ACC112 (cell line): ENCODE results near the gene DEPDC4.
A peak's percentile ranks its signal among the peaks of the same experiment; 100 is the strongest.
"Not testable (repeated sequence)": the region's sequence is repeated elsewhere in the genome, so short reads cannot be mapped to it uniquely, and the experiment has no call there.

Experiments
- H2AFZ ChIP-seq: fragments of 200-600 bp; sonication (generic); one replicate; pipeline ENCODE4 v1.6.0; 2017; ENCODE audit warnings: antibody characterized with exemption, low read length; ENCODE audit not compliant: unreplicated experiment
- H3K27ac ChIP-seq: fragments of 200-600 bp; sonication (generic); 2 replicates; pipeline ENCODE4 v1.5.1; 2014; ENCODE audit warnings: low read depth, mild to moderate bottlenecking, antibody characterized with exemption, low read length, moderate library complexity
- H3K27me3 ChIP-seq: fragments of 200-600 bp; sonication (generic); 2 replicates; pipeline ENCODE4 v1.6.1; 2014; ENCODE audit warnings: mild to moderate bottlenecking, antibody characterized with exemption, low read length, moderate library complexity, mixed read lengths; ENCODE audit not compliant: insufficient read depth
- H3K36me3 ChIP-seq: fragments of 200-600 bp; sonication (generic); 2 replicates; pipeline ENCODE4 v1.6.1; 2016; ENCODE audit warnings: mild to moderate bottlenecking, antibody characterized with exemption, low read length, moderate library complexity, mixed read lengths; ENCODE audit not compliant: insufficient read depth
- H3K4me1 ChIP-seq: fragments of 200-600 bp; sonication (generic); one replicate; pipeline ENCODE4 v1.6.1; 2016; ENCODE audit warnings: low read length, mixed read lengths; ENCODE audit not compliant: insufficient read depth, unreplicated experiment, control insufficient read depth
- H3K4me3 ChIP-seq: fragments of 200-600 bp; sonication (generic); 2 replicates; pipeline ENCODE4 v1.5.1; 2014; ENCODE audit warnings: mild to moderate bottlenecking, low read depth, low read length
- H3K79me2 ChIP-seq: fragments of 200-600 bp; sonication (generic); one replicate; pipeline ENCODE4 v1.6.0; 2016; ENCODE audit warnings: low read length; ENCODE audit not compliant: control insufficient read depth, unreplicated experiment, insufficient read depth

Gene DEPDC4

DNA sequence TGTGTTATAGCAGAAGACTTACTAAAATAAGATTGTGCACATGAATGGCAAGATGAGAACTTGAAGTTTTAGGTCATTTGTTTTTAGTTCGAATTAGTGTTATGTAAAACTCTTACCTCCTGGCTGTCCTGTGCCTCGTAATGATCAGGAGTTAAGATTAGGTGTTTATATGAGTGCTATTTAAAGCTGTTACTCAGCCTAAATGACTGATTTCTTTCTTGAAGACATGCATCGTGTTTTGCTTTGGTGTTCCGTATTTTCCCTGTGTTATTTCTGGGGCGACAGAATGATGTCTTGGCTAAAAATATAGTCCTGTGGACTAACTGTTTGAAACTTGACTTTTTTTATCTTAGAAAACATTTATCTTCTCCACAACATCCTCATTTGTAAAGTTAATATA lies 22.2 kb upstream of the DEPDC4 start:
- no peak overlapping the region for H3K27ac ChIP-seq
- H3K27me3 ChIP-seq = no peaks in the 10 kb centered on the region
- no peaks in the 10 kb centered on the region for H3K4me1 ChIP-seq
- H3K79me2 ChIP-seq = peaks cover 3% of the 10 kb centered on the region
- no peak overlapping the region for H3K4me3 ChIP-seq
- H3K36me3 ChIP-seq = peaks cover 6% of the 10 kb centered on the region; the same call in 1 of the 2 replicates
- no peak overlapping the region for H2AFZ ChIP-seq

GRCh38 chr12:100284556-100284955 lies 17.7 kb upstream of the DEPDC4 start:
- H3K36me3 ChIP-seq, H3K79me2 ChIP-seq: not testable (repeated sequence)

DNA sequence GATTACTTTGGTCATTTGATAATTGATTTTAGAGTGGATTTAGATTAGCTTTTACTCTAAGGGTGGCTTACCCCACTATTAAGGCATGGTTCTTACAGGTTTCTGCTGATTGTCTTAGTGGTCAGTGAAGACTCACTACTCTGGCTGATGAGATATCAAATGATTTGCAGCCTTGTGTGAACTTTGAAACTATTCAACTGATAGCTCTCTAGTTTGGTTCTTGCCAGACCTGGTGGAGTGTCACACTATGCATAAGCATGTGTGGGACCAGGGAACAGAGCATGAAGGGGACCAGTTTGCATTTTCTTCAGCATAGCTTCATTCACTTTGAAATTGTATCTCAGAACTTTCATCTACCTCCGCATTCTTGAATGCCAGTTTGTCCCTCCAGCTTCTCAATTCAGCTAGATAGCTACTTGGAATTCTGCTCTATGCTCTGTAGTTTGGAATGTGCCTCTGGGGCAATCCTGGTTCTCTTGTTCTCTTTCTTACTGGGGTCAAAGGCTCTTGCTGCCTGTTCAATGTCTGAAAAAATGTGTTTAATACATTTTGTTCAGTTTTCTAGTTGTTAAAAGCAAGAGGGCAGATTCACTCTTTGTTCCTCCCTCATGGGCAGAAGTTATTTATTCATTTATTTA lies 12.8 kb upstream of the DEPDC4 start:
- Histone ChIP-seq H3K4me1 (no peaks in the 10 kb centered on the region), H3K27ac (no peak overlapping the region), H3K27me3 (no peaks in the 10 kb centered on the region), H3K79me2 (peaks cover 37% of the 10 kb centered on the region), H2AFZ (no peak overlapping the region), H3K36me3 (peaks cover 14% of the 10 kb centered on the region), H3K4me3 (no peak overlapping the region)

More at GRCh38 chr12:100284556-100284955, 17.7 kb upstream of the DEPDC4 start:
- H3K4me3 ChIP-seq, H2AFZ ChIP-seq, H3K27me3 ChIP-seq, H3K4me1 ChIP-seq, H3K27ac ChIP-seq: not testable (repeated sequence)

DNA sequence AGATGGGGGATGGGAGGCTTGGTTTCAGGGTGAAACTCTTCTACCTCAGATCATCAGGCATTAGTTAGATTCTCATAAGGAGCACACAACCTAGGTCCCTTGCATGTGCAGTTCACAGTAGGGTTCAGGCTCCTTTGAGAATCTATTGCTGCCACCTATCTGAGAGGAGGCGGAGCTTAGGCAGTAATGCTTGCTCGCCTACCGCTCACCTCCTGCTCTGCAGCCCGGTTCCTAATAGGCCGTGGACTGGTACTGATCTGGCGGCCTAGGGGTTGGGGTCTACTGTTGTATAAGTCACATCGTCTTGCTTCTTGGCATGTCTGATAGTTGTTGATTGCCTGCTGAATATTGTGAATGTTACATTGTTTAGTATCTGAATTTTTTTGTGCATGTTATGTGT lies 12.3 kb upstream of the DEPDC4 start:
- Histone ChIP-seq H3K27me3 (no peaks in the 10 kb centered on the region), H3K36me3 (peaks cover 14% of the 10 kb centered on the region), H2AFZ (no peak overlapping the region), H3K79me2 (peaks cover 43% of the 10 kb centered on the region), H3K4me3 (no peak overlapping the region), H3K4me1 (no peaks in the 10 kb centered on the region), H3K27ac (no peak overlapping the region)

GRCh38 chr12:100274291-100274690 lies 7.4 kb upstream of the DEPDC4 start:
- no peak overlapping the region for H3K27ac ChIP-seq

DNA sequence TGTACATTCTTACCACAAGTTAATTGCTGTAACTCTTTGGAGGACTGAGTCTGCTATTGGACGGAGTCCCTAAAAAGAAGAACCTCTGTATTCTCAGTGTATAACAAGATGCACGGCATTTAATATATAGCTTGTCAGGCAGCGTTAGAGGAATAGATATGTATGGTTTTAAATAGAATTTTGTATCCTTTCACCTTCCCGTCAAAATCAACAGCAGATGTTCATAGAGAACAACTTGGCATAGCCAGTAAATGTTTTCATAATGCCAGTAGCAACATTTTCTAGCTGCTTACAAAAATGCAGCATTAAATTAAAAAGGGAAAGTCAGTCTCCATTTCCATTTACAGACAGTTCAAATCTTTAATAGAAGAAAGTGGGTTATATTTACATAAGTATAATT lies 6.9 kb upstream of the DEPDC4 start:
- Histone ChIP-seq H3K27me3 (no peaks in the 10 kb centered on the region), H3K4me1 (peaks cover 9% of the 10 kb centered on the region), H3K79me2 (peaks cover 77% of the 10 kb centered on the region), H2AFZ (no peak overlapping the region), H3K36me3 (peaks cover 8% of the 10 kb centered on the region), H3K4me3 (no peak overlapping the region), H3K27ac (no peak overlapping the region)

More at GRCh38 chr12:100274291-100274690, 7.4 kb upstream of the DEPDC4 start:
- Histone ChIP-seq H2AFZ (no peak overlapping the region), H3K4me3 (no peak overlapping the region), H3K36me3 (peaks cover 8% of the 10 kb centered on the region), H3K4me1 (peaks cover 5% of the 10 kb centered on the region), H3K79me2 (peaks cover 77% of the 10 kb centered on the region), H3K27me3 (no peaks in the 10 kb centered on the region)

DNA sequence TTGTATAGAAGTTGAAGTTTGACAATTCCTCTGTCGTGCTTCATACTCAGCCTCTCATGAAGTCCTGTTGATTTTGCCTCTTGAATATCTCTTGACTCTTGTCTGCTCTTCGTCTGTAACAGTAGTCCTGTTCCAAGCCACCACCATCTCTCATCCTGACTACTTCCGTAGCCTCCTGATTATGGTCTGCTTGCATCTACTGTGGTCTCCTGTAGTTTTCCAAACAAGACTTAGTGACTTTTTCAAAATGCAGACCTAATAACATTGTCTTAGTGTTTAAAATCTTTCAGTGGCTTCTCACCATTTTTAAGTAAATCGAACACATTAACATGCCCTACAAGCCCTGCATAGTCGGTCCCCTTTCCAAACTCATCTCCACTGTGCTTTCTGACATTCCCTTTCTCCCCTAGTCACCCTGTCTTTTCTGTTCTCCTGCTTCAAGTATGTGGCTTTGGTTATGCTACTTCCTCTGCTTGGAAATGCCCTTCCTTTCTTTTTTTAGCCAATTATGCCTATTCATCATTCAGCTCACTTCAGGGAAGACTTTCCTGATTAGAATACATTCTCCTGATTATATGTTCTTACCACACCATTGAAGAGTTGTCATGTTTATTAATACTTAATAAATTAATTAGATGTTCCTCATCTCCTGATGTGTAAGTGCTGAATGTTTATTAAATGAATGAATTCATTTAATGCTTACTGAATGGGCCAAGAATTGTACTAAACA lies 2.1 kb upstream of the DEPDC4 start:
- peaks cover 15% of the 10 kb centered on the region for H3K4me1 ChIP-seq
- peaks cover 60% of the 10 kb centered on the region for H3K79me2 ChIP-seq
- H3K27ac ChIP-seq = 0 out of 2 replicates have a peak overlapping the region, but pooled peaks have one; percentile 15
- H3K4me3 ChIP-seq = peak overlapping the region; percentile 96
- H2AFZ ChIP-seq = no peak overlapping the region
- no peaks in the 10 kb centered on the region for H3K27me3 ChIP-seq
- no peaks in the 10 kb centered on the region for H3K36me3 ChIP-seq

DNA sequence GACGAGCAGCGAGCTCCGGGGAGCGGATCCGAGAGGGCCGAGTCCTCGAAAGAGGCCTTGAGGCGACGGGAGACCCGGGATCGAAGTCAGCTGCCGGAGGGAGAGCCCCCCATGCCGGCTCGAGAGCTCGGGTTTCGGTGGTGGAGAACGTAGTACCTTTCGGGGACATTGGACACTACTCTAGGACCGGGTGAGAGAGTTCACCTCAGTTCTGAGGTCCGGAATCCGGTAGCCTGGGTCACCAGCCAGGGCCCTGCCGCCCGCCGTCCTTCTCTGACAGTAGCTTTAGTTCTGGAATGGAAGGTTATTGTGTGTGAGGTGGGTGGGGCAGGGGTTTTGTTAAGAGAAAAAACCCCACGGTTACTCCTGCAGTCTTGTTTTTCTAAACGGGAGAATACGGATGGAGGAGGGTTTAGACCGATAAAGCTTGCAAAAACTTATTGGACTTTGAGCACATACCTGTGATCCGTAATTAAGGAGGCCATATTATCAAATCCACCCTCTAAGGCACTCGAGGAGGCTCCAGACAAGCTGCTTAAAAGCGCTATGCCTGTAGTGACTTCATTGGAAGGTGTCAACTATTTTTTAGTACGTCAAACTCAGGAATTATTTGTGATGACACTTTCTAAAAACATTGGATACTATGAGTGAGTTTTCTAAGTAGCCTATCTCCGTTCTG lies 863 bp upstream of the DEPDC4 start:
- Histone ChIP-seq H3K79me2 (peaks cover 48% of the 10 kb centered on the region), H2AFZ (peak overlapping the region; percentile 26)

DNA sequence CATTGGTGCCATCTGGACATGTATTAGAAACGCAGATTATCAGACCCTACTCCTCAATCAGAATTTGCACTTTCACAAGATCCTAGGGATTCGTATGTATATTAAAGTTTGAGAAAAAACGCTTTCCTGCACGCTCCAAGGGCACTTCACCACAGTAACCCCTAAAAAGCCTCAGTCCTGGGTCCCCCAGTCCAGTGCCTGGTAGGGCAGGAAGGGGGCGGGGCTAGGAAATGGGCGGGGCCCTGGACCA lies 369 bp downstream of the DEPDC4 start:
- H3K27ac ChIP-seq = peak overlapping the region; percentile 79; the same call in 1 of the 2 replicates
- no peaks in the 10 kb centered on the region for H3K36me3 ChIP-seq
- H3K4me1 ChIP-seq = peaks cover 15% of the 10 kb centered on the region
- H2AFZ ChIP-seq = peak overlapping the region; percentile 96
- no peaks in the 10 kb centered on the region for H3K27me3 ChIP-seq
- peak overlapping the region; percentile 96 for H3K4me3 ChIP-seq
- peaks cover 37% of the 10 kb centered on the region for H3K79me2 ChIP-seq

More for the DNA sequence above, 863 bp upstream of the DEPDC4 start:
- Histone ChIP-seq H3K4me1 (peaks cover 15% of the 10 kb centered on the region), H3K36me3 (no peaks in the 10 kb centered on the region), H3K27me3 (no peaks in the 10 kb centered on the region), H3K27ac (peak overlapping the region; percentile 79), H3K4me3 (peak overlapping the region; percentile 96)

- Histone ChIP-seq H3K4me1 (peaks cover 15% of the 10 kb centered on the region), H3K4me3 (peak overlapping the region; percentile 96), H2AFZ (peak overlapping the region; percentile 96), H3K36me3 (no peaks in the 10 kb centered on the region), H3K79me2 (peaks cover 34% of the 10 kb centered on the region), H3K27ac (no peak overlapping the region; the same call in 1 of the 2 replicates), H3K27me3 (no peaks in the 10 kb centered on the region)
These were observed 921 bp downstream of the DEPDC4 start for GRCh38 chr12:100265732-100266584.
